Caco-2 (cell line): ENCODE results near the gene DYNC2H1. TPM values are rescaled to one million over a fixed set of nuclear protein-coding genes. Genes with fewer than 3 reads are reported as not detected.
A peak's percentile ranks its signal among the peaks of the same experiment; 100 is the strongest.

Experiments
- BruUV-seq: library from RNA; stranded (reverse); fragments of 400-500 nt; replicated peaks from 2 replicates; lab custom pipeline; 2021; lab: Mats Ljungman, UMichigan
- CTCF ChIA-PET: fragments of 300-600 bp; sonication (Branson Sonifier 250); formaldehyde crosslinking; loops from one replicate; lab custom pipeline; 2022; ENCODE audit warnings: antibody characterized with exemption; lab: Charles Lee
- POLR2A ChIA-PET: fragments of 300-600 bp; sonication (Branson Sonifier 250); formaldehyde crosslinking; loops from one replicate; lab custom pipeline; 2022; ENCODE audit warnings: antibody characterized with exemption; lab: Charles Lee
- DNase-seq, 2 experiments: peaks; one replicate each; pipeline versions ENCODE4 v3.0.0 to v3.0.0-alpha.2; 2020 to 2022
- H3K27me3 ChIP-seq: replicated peaks from 2 replicates; pipeline ENCODE4 v1.6.0; 2011; ENCODE audit warnings: low read length; ENCODE audit not compliant: control insufficient read depth, insufficient read depth
- H3K36me3 ChIP-seq: 2 replicates; pipeline ENCODE4 v1.5.1; 2011; ENCODE audit warnings: low read length; ENCODE audit not compliant: control insufficient read depth, insufficient read depth
- H3K4me1 ChIP-seq: fragments of 250-450 bp; sonication (Bioruptor Pico); 2 replicates; pipeline ENCODE4 v1.5.1; 2020; ENCODE audit warnings: mild to moderate bottlenecking
- H3K4me3 ChIP-seq: 2 replicates; pipeline ENCODE4 v1.5.1; 2011; ENCODE audit warnings: low read depth, mild to moderate bottlenecking, control low read depth, low read length
- H3K9me3 ChIP-seq: fragments of 250-450 bp; sonication (Bioruptor Pico); 2 replicates; pipeline ENCODE4 v1.5.1; 2020; ENCODE audit warnings: mild to moderate bottlenecking, moderate library complexity
- H3K27ac Mint-ChIP-seq: one replicate; pipeline ENCODE4 v1.8.0; 2022; ENCODE audit warnings: mixed read lengths; ENCODE audit not compliant: unreplicated experiment
- H3K27me3 Mint-ChIP-seq: one replicate; pipeline ENCODE4 v1.8.0; 2022; ENCODE audit warnings: mixed read lengths; ENCODE audit not compliant: insufficient read depth, unreplicated experiment
- H3K36me3 Mint-ChIP-seq: one replicate; pipeline ENCODE4 v1.8.0; 2022; ENCODE audit warnings: mild to moderate bottlenecking, mixed read lengths; ENCODE audit not compliant: insufficient read depth, unreplicated experiment
- H3K4me1 Mint-ChIP-seq: one replicate; pipeline ENCODE4 v1.8.0; 2022; ENCODE audit warnings: low read depth, mixed read lengths; ENCODE audit not compliant: unreplicated experiment
- H3K4me3 Mint-ChIP-seq: one replicate; pipeline ENCODE4 v1.8.0; 2022; ENCODE audit warnings: mild to moderate bottlenecking, moderate library complexity, mixed read lengths; ENCODE audit not compliant: unreplicated experiment
- H3K9me3 Mint-ChIP-seq: one replicate; pipeline ENCODE4 v1.8.0; 2022; ENCODE audit warnings: mixed read lengths; ENCODE audit not compliant: unreplicated experiment
- CTCF ChIP-seq, 2 experiments: fragments of 200-600 bp in 1 of 2; IDR thresholded peaks; 1 replicate in 1 of 2; 2 replicates in 1 of 2; pipeline versions ENCODE4 v1.5.1 to v1.8.0; 2011 to 2022; ENCODE audit warnings: antibody characterized with exemption in 1 of 2, control low read depth in 1 of 2, inconsistent platforms in 1 of 2, low read depth in 1 of 2, low read length in 1 of 2, mild to moderate bottlenecking in 1 of 2, moderate library complexity in 1 of 2; ENCODE audit not compliant: insufficient read depth in 1 of 2, severe bottlenecking in 1 of 2, unreplicated experiment in 1 of 2
- intact Hi-C: fragments of 100-400 bp; cut with micrococcal nuclease; formaldehyde crosslinking; loops from one replicate; pipeline ENCODE4 v1.10.0; 2022; ENCODE audit not compliant: unreplicated experiment
- total RNA-seq: library from RNA; stranded (reverse); gene quantifications from 2 replicates; pipeline ENCODE4 v1.2.3, GENCODE V29; 2022

The DYNC2H1 gene
- total RNA-seq, 1 experiment from 2014 or later = 6.5 TPM

DNA sequence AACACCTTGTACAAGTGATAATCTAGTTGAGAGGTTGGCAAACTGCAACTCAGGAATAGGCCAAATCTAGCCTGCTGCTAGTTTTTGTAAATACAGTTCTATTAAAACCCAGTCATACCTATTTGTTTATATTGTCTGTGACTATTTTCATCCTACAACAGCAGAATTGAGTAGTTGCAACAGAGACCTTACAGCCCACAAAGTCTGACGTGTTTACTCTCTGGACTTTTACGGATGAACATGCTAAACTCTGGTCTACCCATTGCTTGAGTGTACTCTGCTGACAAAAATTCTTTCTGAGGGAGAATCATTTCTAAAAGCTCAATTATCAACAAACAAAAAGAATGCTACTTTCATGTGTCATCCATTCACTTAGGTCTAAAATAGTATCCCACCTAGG lies 287.0 kb downstream of the DYNC2H1 start:
- intact Hi-C loops = no loop called here
- Histone ChIP-seq H3K4me1 (peaks cover 10% of the 10 kb centered on the region), H3K4me3 (no peak overlapping the region), H3K27me3 (no peaks in the 10 kb centered on the region), H3K9me3 (0 out of 2 replicates have a peak, but pooled peaks cover 8% of the 10 kb centered on the region), H3K36me3 (no peaks in the 10 kb centered on the region)
- peaks cover 19% of the 10 kb centered on the region for H3K4me1 Mint-ChIP-seq
- peaks cover 3% of the 10 kb centered on the region for H3K9me3 Mint-ChIP-seq
- ChIA-PET CTCF (no interaction called here), POLR2A (no interaction called here)
- peak overlapping the region; percentile 12 for H3K27ac Mint-ChIP-seq
- no peak for TF ChIP-seq CTCF (IDR thresholded peaks at IDR 0.05; ENCODE audit: insufficient read depth in 1 of 2, low read depth in 1 of 2, low read length in 1 of 2, severe bottlenecking in 1 of 2, unreplicated experiment in 1 of 2)
- H3K27me3 Mint-ChIP-seq = no peaks in the 10 kb centered on the region
- no peak for DNase-seq
- BruUV-seq = no TSS peak
- no peaks in the 10 kb centered on the region for H3K36me3 Mint-ChIP-seq
- H3K4me3 Mint-ChIP-seq = no peak overlapping the region

- H3K9me3 Mint-ChIP-seq = no peaks in the 10 kb centered on the region
- DNase-seq = no peak
- TF ChIP-seq CTCF (IDR thresholded peaks at IDR 0.05; ENCODE audit: insufficient read depth in 1 of 2, low read depth in 1 of 2, low read length in 1 of 2, severe bottlenecking in 1 of 2, unreplicated experiment in 1 of 2) = no peak
- intact Hi-C loops = no loop called here
- no TSS peak for BruUV-seq
- H3K36me3 ChIP-seq = no peaks in the 10 kb centered on the region
- H3K4me1 ChIP-seq = peaks cover 10% of the 10 kb centered on the region
- peaks cover 19% of the 10 kb centered on the region for H3K4me1 Mint-ChIP-seq
- no peaks in the 10 kb centered on the region for H3K27me3 Mint-ChIP-seq
- 0 out of 2 replicates have a peak, but pooled peaks cover 4% of the 10 kb centered on the region for H3K9me3 ChIP-seq
- ChIA-PET POLR2A (no interaction called here), CTCF (no interaction called here)
- H3K36me3 Mint-ChIP-seq = no peaks in the 10 kb centered on the region
- no peaks in the 10 kb centered on the region for H3K27me3 ChIP-seq
- H3K4me3 Mint-ChIP-seq = no peak overlapping the region
- H3K4me3 ChIP-seq = no peak overlapping the region
- no peak overlapping the region for H3K27ac Mint-ChIP-seq
These were observed 288.1 kb downstream of the DYNC2H1 start for GRCh38 chr11:103397369-103397768.

DNA sequence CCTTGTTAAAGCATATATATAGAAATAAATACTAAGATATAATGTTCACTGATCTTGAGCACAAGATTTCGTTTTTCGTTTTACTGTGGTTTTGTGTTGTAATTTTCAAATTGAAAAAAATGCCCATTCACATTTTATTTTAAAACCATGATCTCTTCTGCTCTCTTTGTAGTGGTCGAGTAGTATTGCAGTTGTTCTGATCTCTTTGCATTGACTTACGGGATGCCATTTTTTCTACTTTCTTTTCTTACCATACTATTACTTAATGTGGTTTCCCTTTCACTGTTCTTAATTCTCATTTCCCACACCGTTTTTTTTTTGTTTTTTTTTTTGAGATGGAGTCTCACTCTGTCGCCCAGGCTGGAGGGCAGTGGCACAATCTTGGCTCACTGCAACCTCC lies 289.6 kb downstream of the DYNC2H1 start:
- H3K27me3 ChIP-seq = no peaks in the 10 kb centered on the region
- peaks cover 10% of the 10 kb centered on the region for H3K4me1 ChIP-seq
- H3K27ac Mint-ChIP-seq = no peak overlapping the region
- H3K27me3 Mint-ChIP-seq = no peaks in the 10 kb centered on the region
- H3K4me1 Mint-ChIP-seq = peaks cover 19% of the 10 kb centered on the region
- no peaks in the 10 kb centered on the region for H3K36me3 ChIP-seq
- ChIA-PET POLR2A (no interaction called here), CTCF (no interaction called here)
- no peaks in the 10 kb centered on the region for H3K9me3 Mint-ChIP-seq
- H3K4me3 Mint-ChIP-seq = no peak overlapping the region
- no peaks in the 10 kb centered on the region for H3K36me3 Mint-ChIP-seq
- DNase-seq = no peak
- no TSS peak for BruUV-seq
- intact Hi-C loops = no loop called here
- H3K4me3 ChIP-seq = no peak overlapping the region
- no peaks in the 10 kb centered on the region for H3K9me3 ChIP-seq
- TF ChIP-seq CTCF (IDR thresholded peaks at IDR 0.05; ENCODE audit: insufficient read depth in 1 of 2, low read depth in 1 of 2, low read length in 1 of 2, severe bottlenecking in 1 of 2, unreplicated experiment in 1 of 2) = no peak
